Stimulated activated CD4-positive, alpha-beta T cell treated with anti-CD3 and anti-CD28 coated beads, Interleukin-1b, Interleukin-23, amount 100 ng/mL, for 48 hours (primary cell): Measurements from ENCODE around the gene OPN1MW3.
"Not testable (repeated sequence)": the region's sequence is repeated elsewhere in the genome, so short reads cannot be mapped to it uniquely, and the experiment has no call there.

Experiments used
- DNase-seq: peaks from one replicate; pipeline ENCODE4 v3.0.0-alpha.2; 2020

Gene OPN1MW3

DNA sequence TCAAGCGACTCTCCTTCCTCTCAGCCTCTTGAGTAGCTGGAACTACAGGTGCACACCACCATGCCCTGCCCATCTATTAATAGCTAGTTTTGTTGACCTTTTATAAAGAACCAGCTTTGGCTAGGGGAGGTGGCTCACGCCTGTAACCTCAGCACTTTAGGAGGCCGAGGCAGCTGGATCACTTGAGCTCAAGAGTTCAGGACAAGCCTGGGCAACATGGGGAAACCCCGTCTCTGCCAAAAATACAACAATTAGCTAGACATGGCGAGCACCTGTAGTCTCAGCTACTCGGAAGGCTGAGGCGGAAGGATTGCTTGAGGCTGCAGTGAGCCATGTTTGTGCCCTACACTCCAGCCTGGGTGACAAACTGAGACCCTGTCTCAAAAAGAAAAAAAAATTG is 40.9 kb downstream of the OPN1MW3 start:
- DNase-seq: no peak

DNA sequence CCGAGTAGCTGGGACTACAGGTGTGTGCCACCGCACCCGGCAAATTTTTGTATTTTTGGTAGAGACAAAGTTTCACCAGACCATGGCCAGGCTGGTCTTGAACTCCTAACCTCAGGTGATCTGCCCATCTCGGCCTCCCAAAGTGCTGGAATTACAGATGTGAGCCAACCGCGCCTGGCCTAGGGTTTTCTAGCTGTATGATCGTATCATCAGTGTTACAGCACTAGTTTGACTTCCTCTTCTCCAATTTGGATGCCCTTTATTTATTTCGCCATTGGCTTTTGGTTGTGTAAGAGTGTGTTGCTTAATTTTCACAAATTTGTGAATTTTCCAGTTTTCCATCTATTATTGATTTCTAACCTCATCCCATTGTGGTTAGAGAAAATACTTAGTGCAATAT is 43.4 kb downstream of the OPN1MW3 start:
- DNase-seq: no peak

DNA sequence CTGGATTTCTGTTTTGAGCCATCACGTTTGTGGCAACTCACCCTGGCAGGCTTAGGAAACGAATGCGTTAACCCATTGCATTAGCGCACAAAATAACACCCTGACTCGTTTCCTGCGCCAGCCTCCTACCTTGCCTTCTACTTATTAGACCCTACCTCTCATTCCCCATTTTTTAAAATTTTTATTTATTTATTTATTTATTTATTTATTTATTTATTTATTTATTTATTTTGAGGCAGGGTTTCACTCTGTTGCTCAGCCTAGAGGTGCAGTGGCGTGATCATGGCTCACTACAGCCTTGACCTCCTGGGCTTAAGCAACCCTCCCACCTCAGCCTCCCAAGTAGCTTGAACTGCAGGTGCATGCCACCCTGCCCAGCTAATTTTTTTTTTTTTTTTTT is 45.6 kb downstream of the OPN1MW3 start:
- DNase-seq: not testable (repeated sequence)

DNA sequence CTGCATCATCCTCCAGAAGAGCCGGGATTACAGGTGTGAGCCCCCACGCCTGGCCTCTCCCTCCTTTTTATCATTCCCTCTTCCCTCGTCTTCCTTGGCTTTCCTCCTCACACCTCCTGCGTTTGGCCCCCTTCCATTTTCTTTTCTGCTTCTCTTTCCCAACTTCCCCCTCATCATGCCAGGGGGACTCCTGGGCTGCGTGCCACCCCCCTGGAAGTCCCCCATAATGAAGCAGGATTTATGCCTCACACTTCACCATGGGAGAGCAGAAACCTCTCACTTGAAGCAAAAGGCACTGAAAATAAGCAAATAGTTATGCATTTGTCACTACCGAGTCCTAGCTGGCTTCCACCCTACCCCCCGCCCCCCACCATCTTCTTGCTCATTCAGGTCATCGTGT is 46.1 kb downstream of the OPN1MW3 start:
- DNase-seq: no peak

DNA sequence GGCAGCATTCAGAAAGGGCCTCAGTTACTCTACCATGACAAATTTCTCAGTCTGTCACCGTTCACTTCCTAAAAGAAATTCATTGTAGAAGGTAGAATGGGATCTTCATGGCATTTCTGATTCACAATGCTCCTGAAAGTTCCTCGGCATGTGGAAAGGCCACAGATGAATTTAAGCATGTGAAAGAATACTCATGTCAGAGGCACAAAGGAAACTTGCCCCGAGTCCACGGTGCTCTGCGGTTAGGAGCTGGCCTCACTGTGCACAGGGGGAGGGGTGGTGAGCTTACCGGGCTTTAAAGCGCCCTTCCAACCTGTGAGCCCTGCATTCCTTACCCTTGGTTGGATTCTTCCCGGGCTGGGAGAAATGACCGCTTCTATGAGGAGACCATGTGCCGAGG is 47.5 kb downstream of the OPN1MW3 start:
- no peak for DNase-seq

DNA sequence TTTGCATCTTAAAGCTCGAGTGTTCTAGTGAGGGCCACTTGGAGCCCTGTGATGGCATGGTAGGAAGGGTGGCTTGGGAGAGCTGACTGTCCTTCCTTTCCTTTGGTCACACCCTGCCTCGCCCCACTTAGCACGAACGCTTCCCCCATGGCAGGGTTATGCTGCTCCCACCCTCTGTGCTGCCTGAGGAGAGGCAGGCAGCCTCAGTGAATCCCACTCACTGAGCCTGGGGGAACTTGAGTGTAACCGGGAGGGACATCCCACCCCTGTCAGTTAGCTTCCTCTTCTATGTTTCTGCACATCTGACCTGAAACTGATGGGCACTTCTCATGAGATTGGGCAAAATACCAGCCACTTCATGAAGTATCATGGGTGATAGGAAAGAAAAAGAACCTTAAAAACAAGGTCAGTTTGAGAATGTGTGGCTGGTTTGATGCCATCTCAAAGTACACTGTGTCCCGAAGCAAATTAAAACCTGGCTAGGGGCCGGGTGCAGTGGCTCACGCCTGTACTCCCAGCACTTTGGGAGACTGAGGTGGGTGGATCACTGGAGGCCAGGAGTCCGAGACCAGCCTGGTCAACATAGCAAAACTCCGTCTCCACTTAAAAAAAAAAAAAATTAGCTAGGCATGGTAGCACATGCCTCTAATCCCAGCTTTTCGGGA is 48.3 kb downstream of the OPN1MW3 start:
- DNase-seq: no peak

DNA sequence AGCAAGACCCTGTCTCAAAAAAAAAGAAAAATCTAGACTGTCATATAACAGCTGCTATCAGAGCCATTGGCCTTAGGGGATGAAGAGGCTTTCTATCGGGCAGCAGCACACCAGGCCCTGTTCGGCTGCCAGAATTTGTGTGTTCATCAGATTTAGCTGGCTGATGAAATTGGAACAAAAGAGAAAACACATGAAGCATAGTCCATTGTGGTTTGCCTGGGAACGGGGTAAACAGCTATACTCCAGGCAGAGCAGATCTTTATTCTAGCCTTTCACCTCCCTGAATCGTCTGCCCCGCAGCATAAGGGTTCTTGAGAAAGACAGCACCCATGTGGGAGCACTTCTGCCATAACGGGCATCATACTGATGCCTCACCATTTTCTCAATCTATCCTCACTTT is 49.8 kb downstream of the OPN1MW3 start:
- no peak for DNase-seq

DNA sequence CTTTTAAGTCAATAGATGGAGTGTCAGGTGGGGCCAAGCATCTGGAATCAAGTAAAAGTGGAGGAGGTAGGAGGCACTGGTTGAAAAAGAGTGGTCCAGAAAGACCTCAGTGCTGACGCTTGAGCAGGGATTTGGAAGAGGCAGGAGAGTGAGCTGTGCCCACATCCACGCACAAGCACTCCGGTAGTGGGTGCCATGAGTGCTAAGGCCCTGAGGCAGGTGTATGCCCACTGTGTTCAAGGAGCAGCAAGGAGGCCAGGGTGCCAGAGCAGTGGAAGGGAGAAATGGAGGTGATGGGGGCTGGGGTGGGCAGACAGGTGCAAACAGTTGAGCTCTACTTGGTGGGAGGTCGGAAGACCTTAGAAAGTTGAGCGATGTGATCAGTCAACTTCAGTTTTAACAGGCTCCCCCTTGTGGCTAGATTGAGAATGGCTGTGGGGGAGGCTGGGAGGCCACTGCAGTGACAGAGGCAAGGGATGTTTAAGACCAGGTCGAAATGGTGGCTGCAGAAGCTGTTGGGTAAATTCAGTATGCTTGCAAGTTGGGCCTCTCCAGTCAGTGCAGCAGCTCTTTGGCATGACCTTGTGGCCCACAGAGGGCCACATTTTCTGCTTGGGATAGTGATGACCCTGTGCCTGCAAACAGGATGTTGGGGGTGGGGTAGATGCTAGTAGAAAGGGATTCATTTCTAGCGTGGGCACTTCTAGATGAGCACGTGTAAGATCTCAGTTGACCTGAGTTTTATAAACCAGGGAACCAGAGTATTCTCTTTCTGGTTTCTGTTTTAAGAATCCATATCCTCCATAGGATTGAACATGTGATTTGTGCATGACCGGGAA is 50.9 kb downstream of the OPN1MW3 start:
- DNase-seq: peak; percentile 76

DNA sequence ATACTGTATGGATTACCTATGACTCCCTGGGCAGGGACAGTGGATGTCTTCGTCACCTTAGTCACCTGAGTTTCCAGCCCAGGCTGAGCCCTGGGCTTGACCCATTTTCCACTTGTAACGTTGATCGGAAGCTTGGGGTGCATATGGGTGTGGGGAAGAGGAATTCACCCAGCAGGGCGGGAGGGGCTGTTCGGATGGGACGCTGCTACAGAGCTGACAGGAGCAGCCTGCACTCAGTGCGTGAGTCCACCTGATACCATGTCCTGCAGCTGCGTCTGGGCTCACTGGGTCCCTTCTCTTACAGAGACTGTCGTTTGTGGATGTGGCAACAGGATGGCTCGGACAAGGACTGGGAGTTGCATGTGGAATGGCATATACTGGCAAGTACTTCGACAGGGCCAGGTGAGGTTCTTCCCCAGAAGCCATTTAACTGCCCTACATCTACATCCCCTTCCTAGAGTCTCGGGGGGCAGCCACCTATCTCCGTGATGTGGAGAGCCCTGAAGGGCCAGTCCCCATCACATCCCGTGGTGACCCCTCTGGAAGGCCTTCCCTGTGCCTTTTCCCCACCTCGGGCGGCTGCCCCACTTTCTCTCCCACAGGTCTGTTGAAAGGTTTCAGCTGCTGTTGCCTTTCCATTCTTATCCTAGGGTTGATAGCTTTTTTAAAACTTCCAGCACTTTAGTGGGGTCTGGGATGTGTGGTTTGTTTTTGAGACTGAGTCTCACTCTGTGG is 51.8 kb downstream of the OPN1MW3 start:
- DNase-seq: no peak

DNA sequence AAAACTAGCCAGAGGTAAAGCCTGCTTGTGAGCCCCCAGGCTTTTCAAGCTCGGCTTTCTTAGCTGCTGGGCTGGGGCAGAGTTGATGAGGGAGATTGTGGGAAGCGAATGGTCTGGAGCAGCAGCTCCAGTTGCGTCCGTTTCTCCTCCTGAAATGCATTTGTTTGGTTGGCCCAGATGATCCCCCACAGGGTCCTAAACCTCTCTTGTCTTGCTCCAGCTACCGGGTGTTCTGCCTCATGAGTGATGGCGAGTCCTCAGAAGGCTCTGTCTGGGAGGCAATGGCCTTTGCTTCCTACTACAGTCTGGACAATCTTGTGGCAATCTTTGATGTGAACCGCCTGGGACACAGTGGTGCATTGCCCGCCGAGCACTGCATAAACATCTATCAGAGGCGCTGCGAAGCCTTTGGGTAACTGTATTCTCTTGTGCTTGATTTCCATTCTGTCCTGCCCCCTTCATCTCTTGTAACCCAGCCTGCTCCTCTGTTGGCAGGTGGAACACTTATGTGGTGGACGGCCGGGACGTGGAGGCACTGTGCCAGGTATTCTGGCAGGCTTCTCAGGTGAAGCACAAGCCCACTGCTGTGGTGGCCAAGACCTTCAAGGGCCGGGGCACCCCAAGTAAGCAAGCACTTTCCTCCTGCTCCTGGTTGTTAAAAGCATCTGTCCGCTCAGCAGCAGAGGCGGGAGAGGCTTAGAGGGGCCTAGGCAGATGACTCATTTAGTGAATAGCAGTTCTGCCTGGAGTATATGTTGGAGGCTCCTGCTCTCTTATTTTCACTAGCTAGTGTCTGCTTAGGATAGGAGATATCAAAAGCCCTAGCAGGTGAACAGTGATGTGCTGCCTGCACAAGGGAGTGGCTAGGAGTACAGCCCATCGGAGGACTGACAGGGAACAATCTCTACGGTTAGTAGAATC is 53.5 kb downstream of the OPN1MW3 start:
- no peak for DNase-seq

DNA sequence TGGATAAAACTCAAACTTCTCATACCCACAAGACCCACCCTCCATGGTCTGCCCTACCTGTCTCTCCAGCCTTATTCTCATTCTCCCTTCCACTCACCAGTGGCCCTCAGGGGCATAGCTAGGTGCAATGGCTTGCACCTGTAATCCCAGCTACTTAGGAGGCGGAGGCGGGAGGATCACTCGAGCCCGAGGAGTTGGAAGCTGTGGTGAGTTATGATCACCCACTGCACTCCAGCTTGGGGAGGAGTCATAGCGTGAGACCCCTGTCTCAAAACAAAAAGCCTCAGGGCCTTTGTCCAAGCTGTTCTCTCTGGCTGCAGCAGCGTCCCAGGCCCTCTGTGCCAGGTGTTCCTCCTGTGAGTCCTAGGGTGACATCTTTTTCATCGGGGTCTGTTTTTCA is 54.7 kb downstream of the OPN1MW3 start:
- no peak for DNase-seq

DNA sequence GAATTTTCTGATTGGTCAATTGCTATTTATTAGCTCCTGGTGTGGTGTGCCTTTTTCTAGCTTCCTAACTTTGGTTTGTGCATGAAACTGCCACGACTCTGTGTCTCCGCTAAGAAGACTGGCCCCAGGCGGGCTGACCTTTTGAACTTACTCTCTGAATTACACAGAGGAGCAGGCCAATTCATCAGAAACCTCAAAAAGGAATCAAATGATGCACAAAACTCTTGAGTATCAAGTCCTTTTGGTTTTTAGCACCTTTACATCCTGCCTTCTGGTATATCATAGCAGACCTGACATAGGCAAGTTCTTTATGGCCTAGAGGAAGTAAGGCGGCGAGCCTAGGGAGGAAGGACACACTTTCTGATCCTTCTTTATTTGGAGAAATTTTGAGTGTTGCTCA is 55.8 kb downstream of the OPN1MW3 start:
- peak; percentile 39 for DNase-seq

DNA sequence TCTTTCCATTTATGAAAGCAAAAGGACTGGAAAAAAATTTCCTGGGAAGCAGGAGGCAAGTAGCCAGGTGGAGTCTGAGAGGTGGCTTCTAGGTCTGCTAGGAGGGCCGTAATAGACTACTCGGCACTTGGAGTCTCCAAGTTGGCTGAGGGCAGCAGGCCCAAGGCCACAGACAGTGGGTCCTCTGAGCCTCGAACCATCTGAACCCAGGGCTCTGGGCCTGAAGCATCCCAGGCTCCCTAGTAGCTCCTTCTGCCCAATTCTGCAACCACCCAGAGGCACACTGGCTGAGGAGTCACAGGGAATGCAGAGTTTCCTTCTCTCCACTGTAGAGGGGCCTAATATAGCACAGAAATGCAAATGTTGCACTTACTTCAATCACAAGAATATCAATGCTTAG is 58.0 kb downstream of the OPN1MW3 start:
- no peak for DNase-seq

DNA sequence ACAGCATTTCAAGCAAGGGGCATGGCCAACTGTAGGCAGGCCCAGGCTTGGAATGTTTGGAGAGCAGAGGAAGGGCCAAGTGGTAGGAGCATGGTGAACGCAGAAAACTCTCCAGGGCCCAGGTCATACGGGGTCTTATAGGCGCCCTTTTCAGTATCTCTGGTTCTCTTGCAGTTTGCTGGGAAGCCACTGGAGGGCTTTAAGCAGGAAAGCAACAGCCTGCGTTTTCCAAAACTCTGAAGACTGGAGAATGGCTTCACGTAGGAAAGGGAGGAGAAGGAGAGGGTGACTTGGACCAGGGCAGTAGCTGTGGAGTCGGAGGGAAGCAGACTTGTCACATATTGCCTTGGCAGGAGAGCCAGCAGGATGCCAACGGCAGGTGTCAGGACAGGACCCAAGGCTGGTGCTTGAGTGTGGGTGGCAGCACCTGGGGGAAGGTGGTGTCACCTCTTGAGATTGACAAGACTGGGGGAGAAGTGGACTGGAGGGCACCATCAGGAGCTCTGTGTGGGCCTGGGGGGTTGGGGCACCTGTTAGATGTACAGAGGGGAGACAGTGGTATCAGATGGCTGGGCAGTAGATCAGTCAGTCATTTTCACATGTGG is 60.1 kb downstream of the OPN1MW3 start:
- no peak for DNase-seq

DNA sequence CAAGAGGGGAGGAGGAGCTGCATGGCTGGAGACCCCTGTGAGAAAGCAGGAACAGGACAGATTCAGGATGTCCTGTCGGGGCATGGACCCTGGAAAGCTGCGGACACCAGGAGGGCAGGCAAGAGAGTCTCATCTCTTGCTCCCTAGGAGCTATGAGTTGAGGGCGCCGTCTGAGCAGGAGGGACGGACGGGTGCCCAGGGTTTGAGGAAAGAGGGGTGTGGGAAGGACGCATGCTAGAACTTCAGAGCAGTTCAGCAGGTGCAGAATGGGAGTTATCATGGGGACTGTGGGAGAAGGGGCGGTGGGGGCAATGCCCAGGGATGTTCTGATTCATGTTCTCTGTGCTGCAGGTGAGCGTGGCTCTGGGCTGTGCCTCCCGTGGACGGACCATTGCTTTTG is 63.0 kb downstream of the OPN1MW3 start:
- no peak for DNase-seq
